Stimulated activated naive CD8-positive, alpha-beta T cell treated with anti-CD3 and anti-CD28 coated beads, Interleukin-15, Interleukin-2, amounts not matched to agents 100 ng/mL and 50 ng/mL, for 24 hours (primary cell): ENCODE measurements around the gene SLC2A9.

ENCODE experiments used
- H3K27ac Mint-ChIP-seq: one replicate; pipeline ENCODE4 v1.8.0; 2021; ENCODE audit warnings: mild to moderate bottlenecking, mixed read lengths
- H3K27me3 Mint-ChIP-seq: one replicate; pipeline ENCODE4 v1.8.0; 2021; ENCODE audit warnings: mixed read lengths
- H3K36me3 Mint-ChIP-seq: one replicate; pipeline ENCODE4 v1.8.0; 2021; ENCODE audit warnings: low read depth, mixed read lengths
- H3K4me1 Mint-ChIP-seq: one replicate; pipeline ENCODE4 v1.8.0; 2021; ENCODE audit warnings: low read depth, mixed read lengths
- H3K4me3 Mint-ChIP-seq: one replicate; pipeline ENCODE4 v1.8.0; 2021; ENCODE audit warnings: mild to moderate bottlenecking, mixed read lengths
- H3K9me3 Mint-ChIP-seq: one replicate; pipeline ENCODE4 v1.8.0; 2021; ENCODE audit warnings: mixed read lengths

Gene SLC2A9

GRCh38 chr4:9877123-9877522 is 144.2 kb downstream of the SLC2A9 start:
- Mint-ChIP-seq H3K27ac (no peak overlapping the region), H3K27me3 (no peaks in the 10 kb centered on the region), H3K9me3 (no peaks in the 10 kb centered on the region), H3K4me1 (no peaks in the 10 kb centered on the region), H3K4me3 (no peak overlapping the region), H3K36me3 (no peaks in the 10 kb centered on the region)

GRCh38 chr4:9875516-9875915 is 145.8 kb downstream of the SLC2A9 start:
- H3K9me3 Mint-ChIP-seq: no peaks in the 10 kb centered on the region
- H3K4me3 Mint-ChIP-seq: no peak overlapping the region
- no peak overlapping the region for H3K27ac Mint-ChIP-seq
- no peaks in the 10 kb centered on the region for H3K36me3 Mint-ChIP-seq
- no peaks in the 10 kb centered on the region for H3K27me3 Mint-ChIP-seq
- no peaks in the 10 kb centered on the region for H3K4me1 Mint-ChIP-seq

DNA sequence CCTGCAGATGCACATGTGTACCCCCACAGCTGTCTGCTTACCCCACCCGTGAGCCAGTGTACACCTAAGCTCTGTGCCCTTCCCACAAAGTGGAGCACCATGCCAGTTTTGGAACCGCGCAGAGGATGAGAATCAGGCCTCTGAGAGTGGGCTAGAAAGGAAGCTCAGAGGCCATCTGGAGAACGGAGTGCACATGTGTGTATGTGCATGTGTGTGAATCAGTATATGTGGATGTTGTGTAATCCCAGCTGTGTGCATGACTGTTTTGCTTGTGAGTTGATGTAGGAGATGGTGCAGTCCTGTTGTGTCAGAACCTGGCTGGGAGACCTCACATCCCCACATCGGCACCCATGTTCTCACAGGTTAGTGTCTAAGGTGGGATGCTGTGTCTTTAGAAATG is 146.9 kb downstream of the SLC2A9 start:
- H3K4me3 Mint-ChIP-seq: no peak overlapping the region
- no peaks in the 10 kb centered on the region for H3K27me3 Mint-ChIP-seq
- H3K36me3 Mint-ChIP-seq: no peaks in the 10 kb centered on the region
- H3K9me3 Mint-ChIP-seq: no peaks in the 10 kb centered on the region
- no peak overlapping the region for H3K27ac Mint-ChIP-seq
- H3K4me1 Mint-ChIP-seq: no peaks in the 10 kb centered on the region

- Mint-ChIP-seq H3K9me3 (no peaks in the 10 kb centered on the region), H3K27ac (no peak overlapping the region), H3K4me3 (no peak overlapping the region), H3K4me1 (no peaks in the 10 kb centered on the region), H3K27me3 (no peaks in the 10 kb centered on the region), H3K36me3 (no peaks in the 10 kb centered on the region)
These were observed 151.0 kb downstream of the SLC2A9 start for GRCh38 chr4:9870165-9870790.

- no peaks in the 10 kb centered on the region for H3K9me3 Mint-ChIP-seq
- no peaks in the 10 kb centered on the region for H3K4me1 Mint-ChIP-seq
- no peak overlapping the region for H3K27ac Mint-ChIP-seq
- no peak overlapping the region for H3K4me3 Mint-ChIP-seq
- H3K36me3 Mint-ChIP-seq: no peaks in the 10 kb centered on the region
- no peaks in the 10 kb centered on the region for H3K27me3 Mint-ChIP-seq
These were observed 153.4 kb downstream of the SLC2A9 start for GRCh38 chr4:9867751-9868425.

DNA sequence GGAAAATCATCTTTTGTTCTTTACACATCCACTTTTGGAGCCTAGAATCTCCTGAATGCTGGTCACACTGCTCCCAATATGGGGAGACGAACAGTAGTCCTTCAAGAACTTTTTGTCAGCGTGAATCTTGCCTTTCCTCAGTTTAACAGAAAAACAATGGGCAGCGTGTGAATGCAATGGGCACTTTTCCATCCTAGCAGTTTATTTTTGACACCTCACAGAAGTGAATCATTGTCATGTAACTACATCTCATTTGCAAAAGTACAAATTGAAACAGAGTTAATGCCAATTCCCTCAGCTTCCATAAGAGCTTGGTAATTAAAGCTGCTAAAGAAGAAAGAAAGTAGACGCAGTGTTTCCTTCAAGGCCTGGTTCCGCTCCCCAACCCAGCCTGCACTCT is 154.4 kb downstream of the SLC2A9 start:
- Mint-ChIP-seq H3K4me1 (no peaks in the 10 kb centered on the region), H3K27me3 (no peaks in the 10 kb centered on the region), H3K4me3 (no peak overlapping the region), H3K36me3 (no peaks in the 10 kb centered on the region), H3K27ac (no peak overlapping the region), H3K9me3 (no peaks in the 10 kb centered on the region)

DNA sequence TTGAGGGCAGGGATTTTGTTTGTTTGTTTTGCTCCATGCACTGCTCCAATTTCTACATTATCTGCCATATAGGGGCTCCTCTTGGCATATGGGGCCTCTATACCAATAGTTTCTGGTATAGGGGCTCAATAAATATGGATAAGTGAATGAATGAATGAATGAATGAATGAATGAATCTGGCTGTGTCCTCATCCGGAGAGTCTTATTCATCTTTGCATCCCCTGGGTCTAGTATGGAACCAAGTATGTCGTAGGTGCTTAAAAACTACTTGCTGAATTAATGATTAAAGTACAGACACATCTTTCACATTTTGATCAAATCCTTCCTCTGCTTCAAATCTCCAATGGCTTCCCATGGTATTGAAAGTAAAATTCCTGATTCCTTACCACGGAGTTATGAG is 159.7 kb downstream of the SLC2A9 start:
- no peak overlapping the region for H3K27ac Mint-ChIP-seq
- no peak overlapping the region for H3K4me3 Mint-ChIP-seq
- H3K9me3 Mint-ChIP-seq: no peaks in the 10 kb centered on the region
- H3K36me3 Mint-ChIP-seq: no peaks in the 10 kb centered on the region
- H3K4me1 Mint-ChIP-seq: no peaks in the 10 kb centered on the region
- H3K27me3 Mint-ChIP-seq: no peaks in the 10 kb centered on the region

DNA sequence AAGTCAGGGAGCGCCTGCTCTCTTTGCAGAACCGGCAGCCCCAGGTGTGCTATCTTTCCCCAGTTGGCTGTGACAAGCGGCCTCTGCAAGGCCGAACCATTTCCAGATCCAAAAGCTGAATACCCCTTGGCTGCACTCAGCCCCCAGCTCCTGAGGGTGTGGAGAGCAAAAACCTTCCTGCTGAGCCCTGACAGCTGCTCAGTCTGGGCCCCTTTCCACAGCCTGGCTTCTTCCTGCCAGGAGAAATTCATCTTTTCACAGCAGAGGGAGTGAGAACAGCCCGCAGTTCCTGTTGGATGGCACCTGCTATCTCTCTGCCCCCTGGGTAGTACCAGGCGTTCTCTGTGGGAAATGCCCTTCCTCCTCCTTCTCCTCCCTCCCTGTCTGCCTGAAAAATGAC is 161.5 kb downstream of the SLC2A9 start:
- H3K27ac Mint-ChIP-seq: no peak overlapping the region
- H3K9me3 Mint-ChIP-seq: peaks cover 5% of the 10 kb centered on the region
- no peaks in the 10 kb centered on the region for H3K4me1 Mint-ChIP-seq
- no peaks in the 10 kb centered on the region for H3K36me3 Mint-ChIP-seq
- H3K27me3 Mint-ChIP-seq: no peaks in the 10 kb centered on the region
- no peak overlapping the region for H3K4me3 Mint-ChIP-seq

GRCh38 chr4:9849538-9849920 is 171.8 kb downstream of the SLC2A9 start:
- H3K9me3 Mint-ChIP-seq: no peaks in the 10 kb centered on the region
- no peak overlapping the region for H3K27ac Mint-ChIP-seq
- no peaks in the 10 kb centered on the region for H3K4me1 Mint-ChIP-seq
- H3K36me3 Mint-ChIP-seq: no peaks in the 10 kb centered on the region
- no peak overlapping the region for H3K4me3 Mint-ChIP-seq
- peaks cover 10% of the 10 kb centered on the region for H3K27me3 Mint-ChIP-seq

- Mint-ChIP-seq H3K36me3 (no peaks in the 10 kb centered on the region), H3K4me1 (no peaks in the 10 kb centered on the region), H3K4me3 (no peak overlapping the region), H3K27ac (no peak overlapping the region), H3K9me3 (no peaks in the 10 kb centered on the region), H3K27me3 (peaks cover 10% of the 10 kb centered on the region)
These were observed 173.1 kb downstream of the SLC2A9 start for GRCh38 chr4:9847968-9848748.

GRCh38 chr4:9845791-9846493 is 175.4 kb downstream of the SLC2A9 start:
- peaks cover 7% of the 10 kb centered on the region for H3K27me3 Mint-ChIP-seq
- H3K27ac Mint-ChIP-seq: no peak overlapping the region
- no peaks in the 10 kb centered on the region for H3K36me3 Mint-ChIP-seq
- H3K9me3 Mint-ChIP-seq: peaks cover 10% of the 10 kb centered on the region
- no peaks in the 10 kb centered on the region for H3K4me1 Mint-ChIP-seq
- no peak overlapping the region for H3K4me3 Mint-ChIP-seq

GRCh38 chr4:9841072-9841471 is 180.2 kb downstream of the SLC2A9 start:
- no peak overlapping the region for H3K27ac Mint-ChIP-seq
- no peaks in the 10 kb centered on the region for H3K36me3 Mint-ChIP-seq
- peaks cover 4% of the 10 kb centered on the region for H3K27me3 Mint-ChIP-seq
- H3K9me3 Mint-ChIP-seq: peaks cover 15% of the 10 kb centered on the region
- no peak overlapping the region for H3K4me3 Mint-ChIP-seq
- no peaks in the 10 kb centered on the region for H3K4me1 Mint-ChIP-seq

DNA sequence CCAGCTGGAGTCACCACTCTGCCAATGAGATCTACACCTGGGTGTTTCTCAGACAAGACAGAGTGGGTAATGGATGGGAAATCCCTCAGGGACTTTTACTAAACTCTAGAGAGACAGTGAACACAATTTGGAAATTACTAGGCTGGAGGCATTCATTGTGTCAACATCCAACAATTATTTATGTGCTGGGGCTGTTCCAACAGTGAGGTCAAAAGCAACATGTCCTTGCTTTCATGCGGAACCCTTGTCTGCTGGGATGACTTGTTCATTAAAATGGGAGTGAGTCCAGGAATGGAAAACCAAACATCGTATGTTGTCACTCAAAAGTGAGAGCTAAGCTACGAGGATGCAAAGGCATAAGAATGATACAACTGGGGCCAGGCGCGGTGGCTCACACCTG is 185.9 kb downstream of the SLC2A9 start:
- Mint-ChIP-seq H3K36me3 (no peaks in the 10 kb centered on the region), H3K4me1 (no peaks in the 10 kb centered on the region), H3K4me3 (no peak overlapping the region), H3K27ac (peak overlapping the region; percentile 24), H3K27me3 (no peaks in the 10 kb centered on the region), H3K9me3 (peaks cover 3% of the 10 kb centered on the region)

GRCh38 chr4:9833421-9833820 is 187.9 kb downstream of the SLC2A9 start:
- Mint-ChIP-seq H3K27ac (no peak overlapping the region), H3K9me3 (no peaks in the 10 kb centered on the region), H3K4me1 (no peaks in the 10 kb centered on the region), H3K27me3 (no peaks in the 10 kb centered on the region), H3K4me3 (no peak overlapping the region), H3K36me3 (no peaks in the 10 kb centered on the region)

DNA sequence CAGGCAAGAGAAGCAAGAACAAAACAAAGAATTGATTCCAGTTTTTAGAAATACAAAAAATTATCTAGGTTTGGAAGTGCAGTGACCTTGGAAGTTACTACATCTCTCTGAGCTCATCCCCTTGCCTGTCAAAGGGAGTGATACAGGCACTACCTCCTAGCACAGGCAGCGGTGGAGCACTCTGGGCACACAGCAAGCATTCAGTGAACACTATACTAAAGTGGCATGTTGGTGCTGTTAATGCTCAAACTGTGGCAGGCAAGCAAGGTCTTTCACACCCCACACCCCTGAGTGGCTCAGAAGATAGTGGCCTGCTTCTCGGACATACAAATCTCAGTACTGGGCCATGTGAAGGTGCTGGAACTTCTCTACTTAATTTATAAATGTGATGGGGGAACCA is 188.7 kb downstream of the SLC2A9 start:
- Mint-ChIP-seq H3K9me3 (no peaks in the 10 kb centered on the region), H3K27ac (no peak overlapping the region), H3K4me3 (no peak overlapping the region), H3K27me3 (no peaks in the 10 kb centered on the region), H3K4me1 (no peaks in the 10 kb centered on the region), H3K36me3 (no peaks in the 10 kb centered on the region)
